GM18507 (cell line): ENCODE data around the gene CDH18.

Source experiments
- DNase-seq: peaks from one replicate; pipeline ENCODE4 v3.0.0; 2011; ENCODE audit warnings: low read depth; ENCODE audit not compliant: insufficient read length; ENCODE audit errors: extremely low spot score
- FAIRE-seq: peaks from 2 replicates; lab custom pipeline; 2011; peaks lifted over from hg19 to GRCh38; lab: Jason Lieb, UNC

The CDH18 gene

GRCh38 chr5:19626211-19626610 is 361.8 kb downstream of the CDH18 start:
- no peak for FAIRE-seq
- no peak for DNase-seq

- DNase-seq, result no peak
- no peak for FAIRE-seq
Observed at GRCh38 chr5:19625562-19625961, 362.4 kb downstream of the CDH18 start.

- no peak for DNase-seq
- FAIRE-seq, result no peak
Observed at GRCh38 chr5:19619571-19619970, 368.4 kb downstream of the CDH18 start.

- FAIRE-seq (no peak), DNase-seq (no peak)
Observed at GRCh38 chr5:19616701-19617215, 371.2 kb downstream of the CDH18 start.

GRCh38 chr5:19615661-19616060 is 372.3 kb downstream of the CDH18 start:
- no peak for DNase-seq
- FAIRE-seq, result no peak

- FAIRE-seq (no peak), DNase-seq (no peak)
Observed at GRCh38 chr5:19615071-19615470, 372.9 kb downstream of the CDH18 start.

GRCh38 chr5:19608444-19609002 is 379.5 kb downstream of the CDH18 start:
- DNase-seq (no peak), FAIRE-seq (no peak)

GRCh38 chr5:19605846-19606407 is 382.1 kb downstream of the CDH18 start:
- FAIRE-seq (no peak), DNase-seq (no peak)

- DNase-seq (no peak), FAIRE-seq (no peak)
Observed at GRCh38 chr5:19584131-19584530, 403.9 kb downstream of the CDH18 start.

- DNase-seq (no peak), FAIRE-seq (no peak)
Observed at GRCh38 chr5:19577882-19578281, 410.1 kb downstream of the CDH18 start.

GRCh38 chr5:19568004-19568403 is 420.0 kb downstream of the CDH18 start:
- FAIRE-seq (no peak), DNase-seq (no peak)

- no peak for DNase-seq
- no peak for FAIRE-seq
Observed at GRCh38 chr5:19565466-19565865, 422.5 kb downstream of the CDH18 start.

GRCh38 chr5:19564036-19564435 is 424.0 kb downstream of the CDH18 start:
- FAIRE-seq, result no peak
- DNase-seq, result no peak

GRCh38 chr5:19555876-19556275 is 432.1 kb downstream of the CDH18 start:
- no peak for FAIRE-seq
- DNase-seq, result no peak

GRCh38 chr5:19555436-19555835 is 432.6 kb downstream of the CDH18 start:
- no peak for DNase-seq
- no peak for FAIRE-seq

GRCh38 chr5:19554524-19554923 is 433.5 kb downstream of the CDH18 start:
- DNase-seq, result no peak
- no peak for FAIRE-seq

GRCh38 chr5:19547640-19548039 is 440.4 kb downstream of the CDH18 start:
- FAIRE-seq (no peak), DNase-seq (no peak)

- FAIRE-seq, result no peak
- DNase-seq, result no peak
Observed at GRCh38 chr5:19546521-19546920, 441.5 kb downstream of the CDH18 start.

GRCh38 chr5:19538607-19539006 is 449.4 kb downstream of the CDH18 start:
- no peak for DNase-seq
- FAIRE-seq, result no peak

GRCh38 chr5:19536387-19536786 is 451.6 kb downstream of the CDH18 start:
- FAIRE-seq, result no peak

GRCh38 chr5:19534751-19535150 is 453.2 kb downstream of the CDH18 start:
- FAIRE-seq (no peak), DNase-seq (no peak)

More at GRCh38 chr5:19536387-19536786, 451.6 kb downstream of the CDH18 start:
- DNase-seq, result no peak

- DNase-seq, result no peak
- no peak for FAIRE-seq
Observed at GRCh38 chr5:19532936-19533335, 455.1 kb downstream of the CDH18 start.
